ENCODE data around the gene ECEL1. TPM values are rescaled to one million over a fixed set of nuclear protein-coding genes. Genes with fewer than 3 reads are reported as not detected.

ECEL1 gene
- total RNA-seq, 4 donors from 2014 or later, result 1.9 to 10.8 TPM; not detected in 2

DNA sequence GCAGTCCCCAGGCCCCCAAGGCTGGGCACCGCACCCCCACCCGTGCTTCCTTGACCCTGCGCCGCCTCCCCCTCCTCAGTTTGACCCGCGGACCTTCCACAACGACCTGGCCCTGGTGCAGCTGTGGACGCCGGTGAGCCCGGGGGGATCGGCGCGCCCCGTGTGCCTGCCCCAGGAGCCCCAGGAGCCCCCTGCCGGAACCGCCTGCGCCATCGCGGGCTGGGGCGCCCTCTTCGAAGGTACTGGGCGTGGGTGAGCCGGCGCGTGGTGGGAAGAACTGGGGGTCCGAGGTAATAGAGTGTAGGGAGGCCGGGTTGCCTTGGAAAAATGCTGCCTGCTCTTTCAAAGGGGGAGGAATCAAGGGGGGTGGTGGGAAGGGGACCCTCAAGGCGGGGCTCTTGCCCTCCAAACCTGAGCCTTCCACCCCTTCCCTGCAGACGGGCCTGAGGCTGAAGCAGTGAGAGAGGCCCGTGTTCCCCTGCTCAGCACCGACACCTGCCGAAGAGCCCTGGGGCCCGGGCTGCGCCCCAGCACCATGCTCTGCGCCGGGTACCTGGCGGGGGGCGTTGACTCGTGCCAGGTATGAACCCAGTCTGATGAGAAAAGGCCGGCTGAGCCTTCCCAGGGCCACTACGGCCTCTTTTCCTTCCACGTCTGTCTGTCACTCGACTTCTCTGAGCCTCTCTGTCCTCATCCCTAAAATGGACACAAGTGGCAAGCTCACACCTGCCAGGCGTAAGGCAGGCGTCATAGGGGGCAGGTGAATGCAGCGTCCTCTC, 35.2 kb upstream of the ECEL1 start:
- peaks cover 14 to 27% of the 10 kb centered on the region in 2 donors for H3K27me3 ChIP-seq
- H3K9me3 ChIP-seq, result no peaks in the 10 kb centered on the region
- TF ChIP-seq POLR2A (IDR thresholded peaks at IDR 0.05), result no peak
- TF ChIP-seq, protein P1, sequence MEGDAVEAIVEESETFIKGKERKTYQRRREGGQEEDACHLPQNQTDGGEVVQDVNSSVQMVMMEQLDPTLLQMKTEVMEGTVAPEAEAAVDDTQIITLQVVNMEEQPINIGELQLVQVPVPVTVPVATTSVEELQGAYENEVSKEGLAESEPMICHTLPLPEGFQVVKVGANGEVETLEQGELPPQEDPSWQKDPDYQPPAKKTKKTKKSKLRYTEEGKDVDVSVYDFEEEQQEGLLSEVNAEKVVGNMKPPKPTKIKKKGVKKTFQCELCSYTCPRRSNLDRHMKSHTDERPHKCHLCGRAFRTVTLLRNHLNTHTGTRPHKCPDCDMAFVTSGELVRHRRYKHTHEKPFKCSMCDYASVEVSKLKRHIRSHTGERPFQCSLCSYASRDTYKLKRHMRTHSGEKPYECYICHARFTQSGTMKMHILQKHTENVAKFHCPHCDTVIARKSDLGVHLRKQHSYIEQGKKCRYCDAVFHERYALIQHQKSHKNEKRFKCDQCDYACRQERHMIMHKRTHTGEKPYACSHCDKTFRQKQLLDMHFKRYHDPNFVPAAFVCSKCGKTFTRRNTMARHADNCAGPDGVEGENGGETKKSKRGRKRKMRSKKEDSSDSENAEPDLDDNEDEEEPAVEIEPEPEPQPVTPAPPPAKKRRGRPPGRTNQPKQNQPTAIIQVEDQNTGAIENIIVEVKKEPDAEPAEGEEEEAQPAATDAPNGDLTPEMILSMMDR (IDR thresholded peaks at IDR 0.05), result no peak
- no peaks in the 10 kb centered on the region for H3K36me3 ChIP-seq
- no peak overlapping the region for H3K4me3 ChIP-seq
- DNase-seq, result no peak
- H3K27ac ChIP-seq, result no peak overlapping the region
- intact Hi-C loops (cut with DNase I; ENCODE audit: low total_unique reads), result loop anchor here (10.0 kb wide), 1 partner anchor 618 kb away; no protein-coding TSS in a partner anchor
- H3K4me1 ChIP-seq, result peaks cover 0 to 12% of the 10 kb centered on the region in 2 donors

DNA sequence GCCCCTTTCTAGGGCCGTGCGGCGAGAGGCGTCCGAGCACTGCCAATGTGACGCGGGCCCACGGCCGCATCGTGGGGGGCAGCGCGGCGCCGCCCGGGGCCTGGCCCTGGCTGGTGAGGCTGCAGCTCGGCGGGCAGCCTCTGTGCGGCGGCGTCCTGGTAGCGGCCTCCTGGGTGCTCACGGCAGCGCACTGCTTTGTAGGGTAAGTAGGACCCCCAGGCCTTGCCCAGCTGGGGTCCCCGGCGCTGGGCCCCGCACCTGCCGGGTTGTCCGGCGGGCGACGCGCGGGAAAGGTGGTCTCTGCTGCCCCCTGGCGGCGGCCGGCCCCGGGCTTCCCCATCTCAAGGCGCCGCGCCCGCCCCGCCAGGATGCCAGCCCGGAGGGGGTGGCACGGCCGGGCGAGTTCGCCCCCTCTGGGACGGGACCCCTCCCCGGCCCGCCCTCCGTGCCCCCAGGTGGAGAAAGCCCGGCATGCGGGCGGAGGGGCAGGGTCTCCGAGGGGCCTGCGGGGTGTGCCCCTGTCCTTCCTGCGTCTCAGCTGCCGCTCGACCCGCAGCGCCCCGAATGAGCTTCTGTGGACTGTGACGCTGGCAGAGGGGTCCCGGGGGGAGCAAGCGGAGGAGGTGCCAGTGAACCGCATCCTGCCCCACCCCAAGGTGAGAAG, 34.5 kb upstream of the ECEL1 start:
- H3K4me1 ChIP-seq, result peaks cover 0 to 12% of the 10 kb centered on the region in 2 donors
- intact Hi-C loops (cut with DNase I; ENCODE audit: low total_unique reads), result loop anchor here (10.0 kb wide), 1 partner anchor 617 kb away; no protein-coding TSS in a partner anchor
- no peak overlapping the region for H3K27ac ChIP-seq
- H3K27me3 ChIP-seq, result peaks cover 14 to 27% of the 10 kb centered on the region in 2 donors
- DNase-seq, result peak in 1 of 2 donors; percentile 53
- TF ChIP-seq POLR2A (IDR thresholded peaks at IDR 0.05), result no peak
- TF ChIP-seq, protein P1 (IDR thresholded peaks at IDR 0.05), result peak; percentile 65 to 86 (median 78)
- H3K36me3 ChIP-seq, result no peaks in the 10 kb centered on the region
- H3K4me3 ChIP-seq, result peak overlapping the region in 1 of 2 donors; percentile 17
- H3K9me3 ChIP-seq, result no peaks in the 10 kb centered on the region

DNA sequence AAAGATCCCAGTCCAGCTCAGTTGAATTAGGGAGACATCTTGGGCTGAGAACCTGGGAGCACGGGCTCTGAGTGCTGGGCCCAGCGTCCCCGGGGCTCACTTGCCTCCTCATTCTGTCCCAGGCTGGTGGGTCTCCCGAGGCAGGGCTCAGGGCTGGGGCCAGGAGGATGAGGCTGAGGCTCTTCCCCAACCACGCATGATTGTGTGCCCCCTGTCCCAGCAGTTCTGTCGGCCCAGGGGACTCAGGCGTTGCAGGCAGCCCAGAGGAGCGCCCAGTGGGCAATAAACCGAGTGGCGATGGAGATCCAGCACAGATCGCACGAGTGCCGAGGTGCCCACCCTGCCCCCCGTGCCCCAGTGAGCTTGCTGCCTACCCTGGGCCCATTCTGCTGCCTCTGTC, 33.5 kb upstream of the ECEL1 start:
- H3K4me1 ChIP-seq, result peaks cover 0 to 12% of the 10 kb centered on the region in 2 donors
- H3K27ac ChIP-seq, result no peak overlapping the region
- intact Hi-C loops (cut with DNase I; ENCODE audit: low total_unique reads), result loop anchor here (10.0 kb wide), 1 partner anchor 616 kb away; no protein-coding TSS in a partner anchor
- no peaks in the 10 kb centered on the region for H3K36me3 ChIP-seq
- no peak overlapping the region for H3K4me3 ChIP-seq
- no peak for TF ChIP-seq POLR2A (IDR thresholded peaks at IDR 0.05)
- TF ChIP-seq, protein P1 (IDR thresholded peaks at IDR 0.05), result no peak
- DNase-seq, result no peak
- peaks cover 14 to 27% of the 10 kb centered on the region in 2 donors for H3K27me3 ChIP-seq
- no peaks in the 10 kb centered on the region for H3K9me3 ChIP-seq

DNA sequence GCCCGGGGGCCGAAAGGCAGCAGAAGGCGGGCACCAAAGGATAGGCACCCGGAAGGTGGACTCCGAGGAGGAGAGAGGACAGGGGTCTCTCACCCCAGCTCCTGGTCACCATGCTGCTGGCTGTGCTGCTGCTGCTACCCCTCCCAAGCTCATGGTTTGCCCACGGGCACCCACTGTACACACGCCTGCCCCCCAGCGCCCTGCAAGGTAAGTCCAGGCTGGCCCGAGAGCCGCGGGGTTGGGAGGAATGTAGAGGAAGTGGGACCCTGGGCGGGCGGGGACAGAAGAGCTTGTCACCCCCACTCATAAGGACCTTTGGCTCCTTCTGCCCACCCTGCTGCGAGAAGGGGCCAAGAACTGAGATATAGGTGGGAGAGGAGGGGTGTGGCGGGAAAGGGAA, 32.9 kb upstream of the ECEL1 start:
- Histone ChIP-seq H3K27ac (no peak overlapping the region), H3K4me3 (no peak overlapping the region), H3K36me3 (no peaks in the 10 kb centered on the region), H3K27me3 (peaks cover 14 to 27% of the 10 kb centered on the region in 2 donors), H3K4me1 (peaks cover 0 to 12% of the 10 kb centered on the region in 2 donors), H3K9me3 (no peaks in the 10 kb centered on the region)
- no peak for DNase-seq
- TF ChIP-seq POLR2A (IDR thresholded peaks at IDR 0.05), result no peak
- TF ChIP-seq, protein P1 (IDR thresholded peaks at IDR 0.05), result no peak
- intact Hi-C loops (cut with DNase I; ENCODE audit: low total_unique reads), result loop anchor here (10.0 kb wide), 1 partner anchor 616 kb away; no protein-coding TSS in a partner anchor

Measured in uterus (tissue), 4 donors.